ENCODE measurements around the gene EFNB1. TPM values are rescaled to one million over a fixed set of nuclear protein-coding genes. Genes with fewer than 3 reads are reported as not detected.

The EFNB1 gene
- polyA plus RNA-seq, 1 donor from 2014 or later, result 25.5 TPM

GRCh38 chrX:68865926-68866325 lies 37.1 kb downstream of the EFNB1 start:
- no peaks in the 10 kb centered on the region for H3K9me2 ChIP-seq (ENCODE audit: insufficient read depth, low read length)
- no peaks in the 10 kb centered on the region for H3F3A ChIP-seq (ENCODE audit: insufficient read depth, low read length, poor library complexity, severe bottlenecking)
- H3K27ac ChIP-seq (ENCODE audit: low read length), result no peak overlapping the region
- H3K4me2 ChIP-seq (ENCODE audit: low read length), result no peak overlapping the region
- TF ChIP-seq SMC3 (conservative IDR thresholded peaks at IDR 0.05; ENCODE audit: poor library complexity) (no peak), TAF1 (IDR thresholded peaks at IDR 0.05; ENCODE audit: low read depth) (no peak), RAD21 (conservative IDR thresholded peaks at IDR 0.05) (no peak), MXI1 (conservative IDR thresholded peaks at IDR 0.05; ENCODE audit: poor library complexity, severe bottlenecking) (no peak), EP300 (conservative IDR thresholded peaks at IDR 0.05; ENCODE audit: poor library complexity, severe bottlenecking) (no peak), POLR2AphosphoS5 (IDR thresholded peaks at IDR 0.05) (no peak), EZH2 (IDR thresholded peaks at IDR 0.05; ENCODE audit: borderline replicate concordance, insufficient read depth, low read length, poor library complexity, severe bottlenecking) (no peak)
- TF ChIP-seq, protein P1, sequence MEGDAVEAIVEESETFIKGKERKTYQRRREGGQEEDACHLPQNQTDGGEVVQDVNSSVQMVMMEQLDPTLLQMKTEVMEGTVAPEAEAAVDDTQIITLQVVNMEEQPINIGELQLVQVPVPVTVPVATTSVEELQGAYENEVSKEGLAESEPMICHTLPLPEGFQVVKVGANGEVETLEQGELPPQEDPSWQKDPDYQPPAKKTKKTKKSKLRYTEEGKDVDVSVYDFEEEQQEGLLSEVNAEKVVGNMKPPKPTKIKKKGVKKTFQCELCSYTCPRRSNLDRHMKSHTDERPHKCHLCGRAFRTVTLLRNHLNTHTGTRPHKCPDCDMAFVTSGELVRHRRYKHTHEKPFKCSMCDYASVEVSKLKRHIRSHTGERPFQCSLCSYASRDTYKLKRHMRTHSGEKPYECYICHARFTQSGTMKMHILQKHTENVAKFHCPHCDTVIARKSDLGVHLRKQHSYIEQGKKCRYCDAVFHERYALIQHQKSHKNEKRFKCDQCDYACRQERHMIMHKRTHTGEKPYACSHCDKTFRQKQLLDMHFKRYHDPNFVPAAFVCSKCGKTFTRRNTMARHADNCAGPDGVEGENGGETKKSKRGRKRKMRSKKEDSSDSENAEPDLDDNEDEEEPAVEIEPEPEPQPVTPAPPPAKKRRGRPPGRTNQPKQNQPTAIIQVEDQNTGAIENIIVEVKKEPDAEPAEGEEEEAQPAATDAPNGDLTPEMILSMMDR (IDR thresholded peaks at IDR 0.05; ENCODE audit: poor library complexity, severe bottlenecking), result no peak
- TF ChIP-seq, protein P2, sequence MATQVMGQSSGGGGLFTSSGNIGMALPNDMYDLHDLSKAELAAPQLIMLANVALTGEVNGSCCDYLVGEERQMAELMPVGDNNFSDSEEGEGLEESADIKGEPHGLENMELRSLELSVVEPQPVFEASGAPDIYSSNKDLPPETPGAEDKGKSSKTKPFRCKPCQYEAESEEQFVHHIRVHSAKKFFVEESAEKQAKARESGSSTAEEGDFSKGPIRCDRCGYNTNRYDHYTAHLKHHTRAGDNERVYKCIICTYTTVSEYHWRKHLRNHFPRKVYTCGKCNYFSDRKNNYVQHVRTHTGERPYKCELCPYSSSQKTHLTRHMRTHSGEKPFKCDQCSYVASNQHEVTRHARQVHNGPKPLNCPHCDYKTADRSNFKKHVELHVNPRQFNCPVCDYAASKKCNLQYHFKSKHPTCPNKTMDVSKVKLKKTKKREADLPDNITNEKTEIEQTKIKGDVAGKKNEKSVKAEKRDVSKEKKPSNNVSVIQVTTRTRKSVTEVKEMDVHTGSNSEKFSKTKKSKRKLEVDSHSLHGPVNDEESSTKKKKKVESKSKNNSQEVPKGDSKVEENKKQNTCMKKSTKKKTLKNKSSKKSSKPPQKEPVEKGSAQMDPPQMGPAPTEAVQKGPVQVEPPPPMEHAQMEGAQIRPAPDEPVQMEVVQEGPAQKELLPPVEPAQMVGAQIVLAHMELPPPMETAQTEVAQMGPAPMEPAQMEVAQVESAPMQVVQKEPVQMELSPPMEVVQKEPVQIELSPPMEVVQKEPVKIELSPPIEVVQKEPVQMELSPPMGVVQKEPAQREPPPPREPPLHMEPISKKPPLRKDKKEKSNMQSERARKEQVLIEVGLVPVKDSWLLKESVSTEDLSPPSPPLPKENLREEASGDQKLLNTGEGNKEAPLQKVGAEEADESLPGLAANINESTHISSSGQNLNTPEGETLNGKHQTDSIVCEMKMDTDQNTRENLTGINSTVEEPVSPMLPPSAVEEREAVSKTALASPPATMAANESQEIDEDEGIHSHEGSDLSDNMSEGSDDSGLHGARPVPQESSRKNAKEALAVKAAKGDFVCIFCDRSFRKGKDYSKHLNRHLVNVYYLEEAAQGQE (IDR thresholded peaks at IDR 0.05; ENCODE audit: borderline replicate concordance), result no peak
- no peak overlapping the region for H2AFZ ChIP-seq (ENCODE audit: low read depth, low read length)
- H3K9me3 ChIP-seq (ENCODE audit: low read length), result no peaks in the 10 kb centered on the region
- no peak overlapping the region for H3K9ac ChIP-seq (ENCODE audit: low read length)
- no peak overlapping the region for H3K4me3 ChIP-seq (ENCODE audit: low read length)
- no peaks in the 10 kb centered on the region for H4K20me1 ChIP-seq (ENCODE audit: insufficient read depth)
- H3K36me3 ChIP-seq (ENCODE audit: insufficient read depth, low read length), result no peaks in the 10 kb centered on the region
- H3K79me2 ChIP-seq (replicated peaks; ENCODE audit: insufficient read depth, low read length), result no peaks in the 10 kb centered on the region
- H3K27me3 ChIP-seq (ENCODE audit: insufficient read depth, low read depth, low read length), result no peaks in the 10 kb centered on the region

- H3K4me3 ChIP-seq (ENCODE audit: low read length), result no peak overlapping the region
- H2AFZ ChIP-seq (ENCODE audit: low read depth, low read length), result no peak overlapping the region
- H3K27me3 ChIP-seq (ENCODE audit: insufficient read depth, low read depth, low read length), result no peaks in the 10 kb centered on the region
- no peak overlapping the region for H3K9ac ChIP-seq (ENCODE audit: low read length)
- no peaks in the 10 kb centered on the region for H3K9me3 ChIP-seq (ENCODE audit: low read length)
- no peaks in the 10 kb centered on the region for H3K9me2 ChIP-seq (ENCODE audit: insufficient read depth, low read length)
- no peak overlapping the region for H3K27ac ChIP-seq (ENCODE audit: low read length)
- H3K79me2 ChIP-seq (replicated peaks; ENCODE audit: insufficient read depth, low read length), result no peaks in the 10 kb centered on the region
- no peaks in the 10 kb centered on the region for H3F3A ChIP-seq (ENCODE audit: insufficient read depth, low read length, poor library complexity, severe bottlenecking)
- H3K4me2 ChIP-seq (ENCODE audit: low read length), result no peak overlapping the region
- TF ChIP-seq EP300 (conservative IDR thresholded peaks at IDR 0.05; ENCODE audit: poor library complexity, severe bottlenecking) (no peak), EZH2 (IDR thresholded peaks at IDR 0.05; ENCODE audit: borderline replicate concordance, insufficient read depth, low read length, poor library complexity, severe bottlenecking) (no peak), TAF1 (IDR thresholded peaks at IDR 0.05; ENCODE audit: low read depth) (no peak), SMC3 (conservative IDR thresholded peaks at IDR 0.05; ENCODE audit: poor library complexity) (no peak), MXI1 (conservative IDR thresholded peaks at IDR 0.05; ENCODE audit: poor library complexity, severe bottlenecking) (no peak), RAD21 (conservative IDR thresholded peaks at IDR 0.05) (no peak), POLR2AphosphoS5 (IDR thresholded peaks at IDR 0.05) (no peak)
- TF ChIP-seq, protein P1 (IDR thresholded peaks at IDR 0.05; ENCODE audit: poor library complexity, severe bottlenecking), result no peak
- TF ChIP-seq, protein P2 (IDR thresholded peaks at IDR 0.05; ENCODE audit: borderline replicate concordance), result no peak
- H4K20me1 ChIP-seq (ENCODE audit: insufficient read depth), result no peaks in the 10 kb centered on the region
- H3K36me3 ChIP-seq (ENCODE audit: insufficient read depth, low read length), result no peaks in the 10 kb centered on the region
Measured at GRCh38 chrX:68867458-68868112, 38.8 kb downstream of the EFNB1 start.

Data from neural cell (in vitro differentiated cells).